ENCODE results near the gene DEFB116.

Gene DEFB116

GRCh38 chr20:31256959-31257358, 51.4 kb downstream of the DEFB116 start (continued):
- no peak for TF ChIP-seq ZFP3 (tag by site-specific recombination; IDR thresholded peaks at IDR 0.05; ENCODE audit: low read depth)
- TF ChIP-seq ZFHX2 (tag by site-specific recombination; conservative IDR thresholded peaks at IDR 0.05): no peak

Data from HEK293 (cell line).